H9 (cell line): Measurements from ENCODE around the gene ANKRD44. TPM values are rescaled to one million over a fixed set of nuclear protein-coding genes. Genes with fewer than 3 reads are reported as not detected.

Source experiments
- DNase-seq: peaks from one replicate; pipeline ENCODE4 v3.0.0-alpha.2; 2017
- H2AFZ ChIP-seq: one replicate; pipeline ENCODE4 v1.6.1; 2013; ENCODE audit warnings: mild to moderate bottlenecking, low read length, control low read depth, moderate library complexity
- H2AK5ac ChIP-seq: 2 replicates; pipeline ENCODE4 v1.6.1; 2013; ENCODE audit warnings: low read length, control low read depth, mixed read lengths; ENCODE audit not compliant: insufficient read length
- H2BK120ac ChIP-seq: one replicate; pipeline ENCODE4 v1.6.1; 2013; ENCODE audit warnings: low read depth, mild to moderate bottlenecking, low read length, control low read depth, inconsistent platforms; ENCODE audit not compliant: poor library complexity, severe bottlenecking
- H2BK12ac ChIP-seq: 2 replicates; pipeline ENCODE4 v1.6.1; 2013; ENCODE audit warnings: low read length, control low read depth, mixed read lengths, low read depth; ENCODE audit not compliant: insufficient read length
- H2BK15ac ChIP-seq: 2 replicates; pipeline ENCODE4 v1.6.1; 2013; ENCODE audit warnings: low read depth, low read length, control low read depth
- H2BK20ac ChIP-seq: one replicate; pipeline ENCODE4 v1.6.1; 2013; ENCODE audit warnings: low read depth, mild to moderate bottlenecking, low read length, control low read depth, inconsistent platforms; ENCODE audit not compliant: poor library complexity, severe bottlenecking
- H2BK5ac ChIP-seq: 2 replicates; pipeline ENCODE4 v1.6.1; 2013; ENCODE audit warnings: low read length, control low read depth, mixed read lengths; ENCODE audit not compliant: insufficient read length
- H3K14ac ChIP-seq: 2 replicates; pipeline ENCODE4 v1.6.1; 2013; ENCODE audit warnings: low read length, control low read depth; ENCODE audit not compliant: insufficient read depth
- H3K18ac ChIP-seq: 2 replicates; pipeline ENCODE4 v1.6.1; 2013; ENCODE audit warnings: low read depth, mild to moderate bottlenecking, mixed read lengths, low read length, control low read depth; ENCODE audit not compliant: insufficient read length
- H3K23ac ChIP-seq: 2 replicates; pipeline ENCODE4 v1.6.1; 2013; ENCODE audit warnings: low read length, control low read depth, mixed read lengths, low read depth; ENCODE audit not compliant: insufficient read length
- H3K23me2 ChIP-seq: 2 replicates; pipeline ENCODE4 v1.6.1; 2013; ENCODE audit warnings: low read depth, mild to moderate bottlenecking, mixed read lengths, low read length, control low read depth; ENCODE audit not compliant: insufficient read length, poor library complexity, severe bottlenecking
- H3K27ac ChIP-seq: 2 replicates; pipeline ENCODE4 v1.5.1; 2013; ENCODE audit warnings: low read length, control low read depth, mixed read lengths, low read depth; ENCODE audit not compliant: insufficient read length
- H3K27me3 ChIP-seq: 2 replicates; pipeline ENCODE4 v1.6.1; 2013; ENCODE audit warnings: low read length, control low read depth, inconsistent platforms; ENCODE audit not compliant: insufficient read depth
- H3K4ac ChIP-seq: 2 replicates; pipeline ENCODE4 v1.6.1; 2013; ENCODE audit warnings: low read depth, mild to moderate bottlenecking, control low read depth, inconsistent platforms, low read length, moderate library complexity
- H3K4me1 ChIP-seq: 2 replicates; pipeline ENCODE4 v1.6.1; 2013; ENCODE audit warnings: low read length, control low read depth, inconsistent platforms; ENCODE audit not compliant: insufficient read depth
- H3K4me2 ChIP-seq: 2 replicates; pipeline ENCODE4 v1.6.1; 2013; ENCODE audit warnings: low read length, control low read depth, mixed read lengths; ENCODE audit not compliant: insufficient read length, insufficient read depth
- H3K56ac ChIP-seq: 2 replicates; pipeline ENCODE4 v1.6.1; 2013; ENCODE audit warnings: low read depth, mild to moderate bottlenecking, mixed read lengths, low read length, control low read depth; ENCODE audit not compliant: insufficient read length
- H3K79me1 ChIP-seq: 2 replicates; pipeline ENCODE4 v1.6.1; 2013; ENCODE audit warnings: low read depth, mild to moderate bottlenecking, moderate library complexity, low read length, control low read depth, inconsistent platforms; ENCODE audit not compliant: insufficient read depth, poor library complexity, severe bottlenecking
- H3K79me2 ChIP-seq: 2 replicates; pipeline ENCODE4 v1.6.1; 2013; ENCODE audit warnings: low read length, control low read depth, inconsistent platforms; ENCODE audit not compliant: insufficient read depth
- H3K9ac ChIP-seq: 2 replicates; pipeline ENCODE4 v1.6.1; 2013; ENCODE audit warnings: low read length, control low read depth, mixed read lengths; ENCODE audit not compliant: insufficient read length; ENCODE audit errors: extremely low read depth
- H3K9me3 ChIP-seq: one replicate; pipeline ENCODE4 v1.6.1; 2013; ENCODE audit warnings: low read depth, low read length, inconsistent platforms; ENCODE audit not compliant: control insufficient read depth
- H3T11ph ChIP-seq: one replicate; pipeline ENCODE4 v1.6.1; 2013; ENCODE audit warnings: mild to moderate bottlenecking, low read length, control low read depth, inconsistent platforms
- H4K20me1 ChIP-seq: one replicate; pipeline ENCODE4 v1.6.1; 2013; ENCODE audit not compliant: control insufficient read depth, insufficient read length, insufficient read depth
- H4K5ac ChIP-seq: 2 replicates; pipeline ENCODE4 v1.6.1; 2013; ENCODE audit warnings: low read depth, mild to moderate bottlenecking, mixed read lengths, low read length, control low read depth; ENCODE audit not compliant: insufficient read length
- H4K8ac ChIP-seq: replicated peaks from 2 replicates; pipeline ENCODE4 v1.6.1; 2013; ENCODE audit warnings: low read length, control low read depth, mixed read lengths, low read depth; ENCODE audit not compliant: insufficient read length
- H4K91ac ChIP-seq: 2 replicates; pipeline ENCODE4 v1.6.1; 2013; ENCODE audit warnings: low read depth, mild to moderate bottlenecking, moderate library complexity, mixed read lengths, low read length, control low read depth; ENCODE audit not compliant: insufficient read length
- H3K27ac Mint-ChIP-seq, 3 experiments: 2 replicates in 2 of 3; 3 replicates in 1 of 3; pipeline ENCODE4 v1.8.0; 2020 to 2021; ENCODE audit warnings: mixed read lengths in 3 of 3, mild to moderate bottlenecking in 1 of 3, moderate library complexity in 1 of 3
- H3K27me3 Mint-ChIP-seq: 2 replicates; pipeline ENCODE4 v1.8.0; 2021; ENCODE audit warnings: low read depth, mild to moderate bottlenecking, moderate library complexity, mixed read lengths
- H3K36me3 Mint-ChIP-seq, 3 experiments: 2 replicates in 2 of 3; 3 replicates in 1 of 3; pipeline ENCODE4 v1.8.0; 2020 to 2021; ENCODE audit warnings: low read depth in 3 of 3, mixed read lengths in 3 of 3; ENCODE audit not compliant: insufficient read depth in 1 of 3
- H3K4me1 Mint-ChIP-seq, 2 experiments: 2 replicates each; pipeline ENCODE4 v1.8.0; 2020; ENCODE audit warnings: mixed read lengths in 2 of 2
- H3K4me3 Mint-ChIP-seq, 2 experiments: 2 replicates in 1 of 2; 3 replicates in 1 of 2; pipeline ENCODE4 v1.8.0; 2020 to 2021; ENCODE audit warnings: mild to moderate bottlenecking in 2 of 2, mixed read lengths in 2 of 2, moderate library complexity in 1 of 2
- H3K9me3 Mint-ChIP-seq, 2 experiments: 2 replicates in 1 of 2; 3 replicates in 1 of 2; pipeline ENCODE4 v1.8.0; 2020; ENCODE audit warnings: mild to moderate bottlenecking in 2 of 2, mixed read lengths in 2 of 2, moderate library complexity in 1 of 2
- CTCF ChIP-seq: fragments of 200-600 bp; sonication (generic); conservative IDR thresholded peaks from 3 replicates; pipeline ENCODE4 v1.8.0; 2021; ENCODE audit warnings: antibody characterized with exemption, mild to moderate bottlenecking
- total RNA-seq: library from RNA; stranded (reverse); gene quantifications from 2 replicates; pipeline ENCODE4 v1.2.1, GENCODE V29; 2021

The ANKRD44 gene
- total RNA-seq, 1 experiment from 2014 or later: 1.9 TPM

- H2AFZ ChIP-seq: no peak overlapping the region
- no peak overlapping the region for H4K5ac ChIP-seq
- Mint-ChIP-seq H3K27me3 (no peaks in the 10 kb centered on the region), H3K27ac (no peak overlapping the region), H3K4me1 (no peaks in the 10 kb centered on the region), H3K9me3 (no peaks in the 10 kb centered on the region; a peak in 1 of 5 replicates), H3K4me3 (no peak overlapping the region), H3K36me3 (no peaks in the 10 kb centered on the region)
- H3K56ac ChIP-seq: no peak overlapping the region
- no peak overlapping the region for H3K9ac ChIP-seq
- H3K27me3 ChIP-seq: no peaks in the 10 kb centered on the region
- H2BK15ac ChIP-seq: no peak overlapping the region
- no peak overlapping the region for H2BK12ac ChIP-seq
- H4K20me1 ChIP-seq: no peaks in the 10 kb centered on the region
- no peak for DNase-seq
- H3K27ac ChIP-seq: no peak overlapping the region
- no peak overlapping the region for H4K91ac ChIP-seq
- H3K4ac ChIP-seq: no peak overlapping the region
- H3K9me3 ChIP-seq: no peaks in the 10 kb centered on the region
- H3K79me1 ChIP-seq: no peaks in the 10 kb centered on the region
- no peak overlapping the region for H3T11ph ChIP-seq
- H3K23ac ChIP-seq: no peak overlapping the region
- H2AK5ac ChIP-seq: no peak overlapping the region
- H3K4me1 ChIP-seq: no peaks in the 10 kb centered on the region
- no peak overlapping the region for H2BK120ac ChIP-seq
- no peaks in the 10 kb centered on the region for H3K79me2 ChIP-seq
- no peak overlapping the region for H2BK5ac ChIP-seq
- no peak for TF ChIP-seq CTCF
- no peak overlapping the region for H3K14ac ChIP-seq
- H3K18ac ChIP-seq: no peak overlapping the region
- no peak overlapping the region for H3K4me2 ChIP-seq
- no peaks in the 10 kb centered on the region for H3K23me2 ChIP-seq
- H2BK20ac ChIP-seq: no peak overlapping the region
- no peak overlapping the region for H4K8ac ChIP-seq
Observed at GRCh38 chr2:197031803-197032202, 278.8 kb downstream of the ANKRD44 start.
